ENCODE data around the gene CRCP.

DNA sequence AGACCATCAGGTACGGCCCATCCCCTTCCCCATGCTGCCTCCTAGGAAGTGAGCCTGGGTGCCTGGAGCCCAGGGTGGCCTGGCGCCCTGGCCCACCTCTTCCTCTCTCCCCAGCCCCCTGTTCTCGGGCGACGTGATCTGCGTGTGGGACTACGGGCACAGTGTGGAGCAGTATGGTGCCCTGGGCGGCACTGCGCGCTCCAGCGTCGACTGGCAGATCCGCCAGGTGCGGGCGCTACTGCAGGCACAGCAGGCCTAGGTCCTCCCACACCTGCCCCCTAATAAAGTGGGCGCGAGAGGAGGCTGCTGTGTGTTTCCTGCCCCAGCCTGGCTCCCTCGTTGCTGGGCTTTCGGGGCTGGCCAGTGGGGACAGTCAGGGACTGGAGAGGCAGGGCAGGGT lies 22.0 kb upstream of the CRCP start:
- TF ChIP-seq TAF1 (conservative IDR thresholded peaks at IDR 0.05) (no peak), YY1 (IDR thresholded peaks at IDR 0.05) (no peak)
- TF ChIP-seq, protein P1, sequence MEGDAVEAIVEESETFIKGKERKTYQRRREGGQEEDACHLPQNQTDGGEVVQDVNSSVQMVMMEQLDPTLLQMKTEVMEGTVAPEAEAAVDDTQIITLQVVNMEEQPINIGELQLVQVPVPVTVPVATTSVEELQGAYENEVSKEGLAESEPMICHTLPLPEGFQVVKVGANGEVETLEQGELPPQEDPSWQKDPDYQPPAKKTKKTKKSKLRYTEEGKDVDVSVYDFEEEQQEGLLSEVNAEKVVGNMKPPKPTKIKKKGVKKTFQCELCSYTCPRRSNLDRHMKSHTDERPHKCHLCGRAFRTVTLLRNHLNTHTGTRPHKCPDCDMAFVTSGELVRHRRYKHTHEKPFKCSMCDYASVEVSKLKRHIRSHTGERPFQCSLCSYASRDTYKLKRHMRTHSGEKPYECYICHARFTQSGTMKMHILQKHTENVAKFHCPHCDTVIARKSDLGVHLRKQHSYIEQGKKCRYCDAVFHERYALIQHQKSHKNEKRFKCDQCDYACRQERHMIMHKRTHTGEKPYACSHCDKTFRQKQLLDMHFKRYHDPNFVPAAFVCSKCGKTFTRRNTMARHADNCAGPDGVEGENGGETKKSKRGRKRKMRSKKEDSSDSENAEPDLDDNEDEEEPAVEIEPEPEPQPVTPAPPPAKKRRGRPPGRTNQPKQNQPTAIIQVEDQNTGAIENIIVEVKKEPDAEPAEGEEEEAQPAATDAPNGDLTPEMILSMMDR (IDR thresholded peaks at IDR 0.05; ENCODE audit: low read depth, low read length, missing input control): no peak

All from liver (tissue), 3 donors.